Activated CD4-positive, alpha-beta T cell treated with anti-CD3 and anti-CD28 coated beads for 24 hours (primary cell): ENCODE data around the gene GSTO2.

Experiments
- DNase-seq, 2 donors: peaks; one replicate each; pipeline ENCODE4 v3.0.0-alpha.2; 2020; ENCODE audit warnings: low read depth in 2 of 2

Gene GSTO2

DNA sequence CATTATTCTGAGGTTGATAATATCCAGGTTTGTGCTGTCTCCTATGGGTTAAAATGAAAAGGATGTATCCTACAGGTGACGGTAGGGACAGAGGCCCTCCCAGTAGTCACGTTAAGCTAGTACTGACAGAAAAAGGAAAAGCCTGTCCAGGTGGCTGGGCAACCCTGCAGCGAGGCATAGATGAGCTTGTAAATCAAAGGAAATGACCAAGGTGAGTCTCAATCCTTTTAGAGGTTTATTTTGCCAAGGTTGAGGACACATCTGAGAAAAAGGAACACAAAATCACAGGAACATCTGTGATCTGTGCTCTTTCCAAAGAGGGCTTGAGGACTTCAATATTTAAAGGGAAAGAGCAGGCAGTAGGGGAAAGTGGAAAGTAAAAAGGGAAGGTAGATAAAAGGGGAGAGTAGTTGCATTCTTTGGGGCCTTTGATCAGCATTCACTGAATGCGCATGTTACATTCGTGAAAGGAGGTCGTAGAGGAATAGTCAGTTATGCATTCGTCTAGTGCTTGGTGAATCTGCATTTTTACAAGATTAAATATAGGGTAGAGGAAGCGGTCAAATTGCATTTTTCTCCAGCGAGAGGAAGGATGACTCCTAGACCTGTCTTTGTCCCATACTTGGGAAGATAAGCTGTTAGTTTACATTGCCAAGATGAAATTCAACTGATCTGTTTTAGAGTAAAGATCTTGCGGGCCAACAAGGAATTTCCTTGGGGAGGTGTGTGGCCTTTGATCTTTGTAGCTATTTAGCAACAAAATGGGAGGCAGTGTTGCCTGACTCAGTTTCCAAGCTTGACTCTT lies 15.2 kb upstream of the GSTO2 start:
- DNase-seq, result no peak

DNA sequence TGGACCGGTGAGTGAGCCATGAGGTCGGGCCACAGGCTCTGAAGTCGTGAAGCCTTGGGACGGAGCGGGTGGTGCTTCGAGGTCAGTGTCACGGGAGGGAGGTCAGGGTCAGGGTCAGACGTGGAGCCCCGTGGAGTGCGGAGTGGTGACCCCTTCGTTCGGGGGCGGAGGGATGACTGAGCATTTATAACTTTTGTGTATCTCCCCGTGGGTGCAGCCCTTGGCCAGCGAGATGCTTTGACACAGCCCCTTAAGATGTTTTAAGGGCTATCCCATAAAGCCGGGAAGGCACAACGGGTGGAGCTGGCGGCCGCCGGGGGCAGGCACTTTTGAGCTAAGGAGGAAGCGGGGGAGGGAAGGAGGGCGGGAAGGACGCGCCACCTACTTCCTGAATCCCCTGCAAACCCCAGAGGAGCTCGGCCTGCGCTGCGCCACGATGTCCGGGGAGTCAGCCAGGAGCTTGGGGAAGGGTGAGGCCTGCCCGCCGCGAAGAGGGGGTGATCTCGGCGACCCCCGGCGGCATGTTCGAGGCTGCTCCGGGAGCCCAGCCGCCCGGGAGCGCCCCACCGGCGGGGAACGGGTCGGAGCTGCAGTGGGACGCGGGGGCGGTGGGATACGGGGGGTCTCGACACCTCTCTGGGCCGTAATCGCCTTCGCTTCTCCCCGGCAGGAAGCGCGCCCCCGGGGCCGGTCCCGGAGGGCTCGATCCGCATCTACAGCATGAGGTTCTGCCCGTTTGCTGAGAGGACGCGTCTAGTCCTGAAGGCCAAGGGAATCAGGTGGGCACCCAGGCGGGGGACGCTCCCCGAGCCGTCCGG lies 14.3 kb upstream of the GSTO2 start, which contains the start of gene GSTO1:
Gene GSTO1, plus strand, starts transcription at position 400 of the 818 bp plus-strand sequence. Its CDS starts 37 bp downstream, at position 437.
- peak in 1 of 2 donors; percentile 47 for DNase-seq

DNA sequence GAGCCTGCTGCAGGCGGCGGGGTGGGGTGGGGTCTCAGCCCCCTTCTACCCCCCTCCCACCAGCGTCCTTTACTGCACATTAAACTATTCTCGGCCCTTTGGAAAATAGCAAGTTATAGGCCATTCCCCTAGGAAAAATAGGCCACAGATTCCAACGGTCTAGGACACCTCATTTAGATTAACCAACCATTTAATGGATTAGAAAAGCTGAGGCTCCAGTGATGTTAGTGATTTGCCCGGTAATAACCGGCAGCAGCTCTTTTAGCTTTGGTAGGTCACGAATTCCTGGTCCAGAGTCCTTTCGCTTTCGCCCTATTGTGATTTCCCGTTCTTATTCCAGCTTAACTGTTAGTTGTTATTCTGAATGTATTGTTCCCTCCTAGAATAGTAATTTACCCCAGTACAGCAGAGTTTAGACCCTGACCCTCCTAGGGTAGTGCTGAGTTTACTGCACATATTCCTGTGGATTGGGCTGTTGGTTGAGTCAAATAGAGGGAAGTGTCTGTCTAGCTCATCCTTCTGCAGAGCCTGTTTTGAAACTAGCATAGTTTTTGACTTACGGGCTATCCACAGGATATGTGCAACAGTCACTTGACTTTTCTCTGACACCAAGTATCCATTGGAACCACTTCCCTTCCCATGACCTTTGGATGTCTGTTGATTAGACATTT lies 13.5 kb upstream of the GSTO2 start:
- no peak for DNase-seq

DNA sequence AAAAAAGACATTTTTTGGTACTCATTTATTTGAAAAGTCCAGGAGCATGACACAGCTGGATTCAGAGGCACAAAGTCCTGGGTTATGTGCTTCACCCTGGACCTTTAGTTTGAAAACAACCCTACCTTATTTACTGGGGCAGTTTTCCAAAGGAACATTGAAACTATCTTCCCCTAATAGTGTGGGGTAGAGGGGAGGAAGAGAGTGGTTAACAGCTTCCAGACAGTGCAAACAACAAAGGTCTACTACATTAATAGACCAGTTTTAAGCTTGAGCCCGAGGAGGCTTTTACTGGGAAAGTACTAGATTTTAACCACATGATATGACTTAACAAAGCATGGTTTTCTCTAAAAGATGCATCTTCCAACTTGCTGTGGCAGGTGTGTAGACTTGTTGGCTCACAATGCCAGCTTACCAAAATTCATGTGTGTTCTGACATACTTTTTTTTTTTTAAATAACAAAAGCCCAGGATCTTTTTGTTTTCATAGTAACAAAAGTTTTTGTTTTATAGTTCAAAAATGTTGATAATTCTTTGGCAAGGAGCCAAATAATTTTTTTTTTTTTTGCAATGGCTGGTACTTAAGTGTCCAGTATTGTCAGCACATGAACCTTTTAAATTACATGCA lies 12.5 kb upstream of the GSTO2 start:
- no peak for DNase-seq

DNA sequence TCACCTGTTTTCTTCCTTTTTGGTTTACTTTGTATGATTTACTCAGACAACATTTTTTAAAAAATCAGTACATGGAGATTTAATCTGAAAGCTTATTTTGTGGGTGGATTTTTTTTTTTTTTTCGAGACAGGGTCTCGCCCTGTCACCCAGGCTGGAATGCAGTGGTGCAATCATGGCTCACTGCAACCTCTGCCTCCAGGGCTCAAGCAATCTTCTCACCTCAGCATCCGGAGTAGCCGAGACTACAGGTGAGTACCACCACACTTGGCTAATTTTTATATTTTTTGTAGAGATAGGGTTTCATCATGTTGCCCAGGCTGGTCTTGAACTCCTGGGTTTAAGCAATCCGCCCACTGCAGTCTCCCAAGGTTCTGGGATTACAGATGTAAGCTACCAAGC lies 11.7 kb upstream of the GSTO2 start:
- DNase-seq, result no peak

DNA sequence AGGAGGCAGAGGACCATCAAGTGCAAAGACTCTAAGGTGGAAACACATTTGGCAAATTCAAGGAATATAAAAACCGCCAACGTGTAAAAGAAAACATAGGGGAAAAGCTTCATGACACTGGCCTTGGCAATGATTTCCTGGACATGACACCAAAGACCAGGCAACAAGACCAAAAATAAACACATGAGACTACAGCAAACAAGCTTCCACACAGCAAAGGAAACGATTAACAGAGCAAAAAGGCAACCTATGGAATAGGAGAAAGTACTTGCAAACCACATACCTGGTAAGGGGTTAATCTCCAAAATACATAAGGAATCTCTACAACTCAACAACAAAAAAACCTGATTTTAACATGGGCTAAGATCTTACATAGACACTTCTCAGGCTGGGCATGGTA lies 10.8 kb upstream of the GSTO2 start:
- no peak for DNase-seq

DNA sequence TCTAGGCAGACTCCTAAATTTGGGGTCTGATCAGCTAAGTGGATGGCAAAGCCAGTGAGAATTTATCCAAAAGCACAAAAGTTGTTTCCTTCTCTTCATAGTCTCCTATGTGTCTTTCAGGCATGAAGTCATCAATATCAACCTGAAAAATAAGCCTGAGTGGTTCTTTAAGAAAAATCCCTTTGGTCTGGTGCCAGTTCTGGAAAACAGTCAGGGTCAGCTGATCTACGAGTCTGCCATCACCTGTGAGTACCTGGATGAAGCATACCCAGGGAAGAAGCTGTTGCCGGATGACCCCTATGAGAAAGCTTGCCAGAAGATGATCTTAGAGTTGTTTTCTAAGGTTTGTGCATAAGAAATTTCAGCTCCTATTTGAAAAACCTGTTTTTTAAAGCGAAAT lies 9.5 kb upstream of the GSTO2 start:
- DNase-seq, result no peak

DNA sequence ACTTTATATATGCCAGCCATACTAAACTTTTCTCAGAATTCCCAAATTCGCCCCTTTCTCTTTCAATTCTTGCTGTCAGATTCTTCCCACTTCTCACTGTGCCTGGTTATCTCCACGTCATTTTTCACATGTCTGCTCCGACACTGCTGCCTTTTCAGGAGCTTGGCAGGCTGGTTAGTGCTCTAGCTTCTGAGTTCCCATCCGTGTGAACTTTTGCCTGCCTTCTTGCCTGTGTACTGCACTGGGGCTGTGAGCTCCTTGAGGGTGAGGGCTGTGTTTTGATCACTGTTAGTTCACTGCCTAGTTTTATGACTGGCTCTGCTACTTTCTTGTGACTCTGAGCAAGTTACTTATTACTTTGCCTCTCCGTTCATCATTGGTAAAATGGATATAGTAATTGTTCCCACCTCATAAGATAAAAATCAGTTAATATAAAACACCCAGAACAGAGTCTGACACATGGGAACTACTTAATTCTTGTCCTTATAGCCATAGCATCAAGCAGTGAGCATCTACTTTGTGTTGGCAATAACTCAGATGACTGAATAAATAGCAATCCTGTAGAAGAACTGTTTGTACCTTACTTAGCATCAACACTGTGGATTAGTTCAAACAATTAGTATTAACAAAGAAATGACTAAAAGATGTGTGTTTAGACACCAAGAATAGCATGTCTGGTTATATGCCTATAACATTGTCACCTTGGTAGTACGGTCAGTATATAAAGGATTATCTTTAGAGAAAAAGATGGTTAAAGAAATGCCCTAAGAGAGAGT lies 8.8 kb upstream of the GSTO2 start:
- no peak for DNase-seq

DNA sequence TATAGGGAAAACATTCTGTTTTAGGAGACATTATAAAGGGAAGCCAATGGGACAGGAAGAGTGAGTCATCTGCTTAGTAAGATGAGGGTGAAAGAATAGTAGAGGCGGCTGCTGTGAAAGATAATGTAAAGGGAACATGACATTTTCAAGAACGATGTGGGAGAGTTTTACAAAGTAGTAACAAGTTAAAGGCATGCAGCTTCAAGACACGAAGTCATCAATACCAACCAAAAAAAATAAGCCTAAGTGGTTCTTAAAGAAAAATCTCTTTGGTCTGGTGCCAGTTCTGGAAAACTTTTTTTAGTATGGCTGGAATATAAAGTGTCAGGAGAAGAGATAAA lies 8.2 kb upstream of the GSTO2 start:
- DNase-seq, result no peak

DNA sequence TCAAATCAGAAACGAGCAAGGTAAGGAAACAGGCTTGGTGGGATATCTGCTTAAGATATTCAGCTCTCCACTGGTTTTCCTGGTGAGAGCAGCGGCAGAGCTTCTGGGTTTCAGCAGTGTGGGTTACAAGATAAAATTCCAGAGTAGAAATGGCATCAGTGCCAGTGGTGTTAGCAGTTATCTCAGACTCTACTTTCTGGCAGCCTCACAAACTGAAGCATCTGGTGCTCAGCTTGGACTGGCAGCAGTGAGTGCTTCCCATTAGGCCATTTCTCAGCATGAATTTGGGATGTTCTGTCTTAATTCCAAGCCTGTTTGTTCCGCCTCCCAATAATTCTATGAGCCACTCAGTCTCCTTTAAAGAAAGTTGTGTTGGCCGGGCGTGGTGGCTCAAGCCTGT lies 6.9 kb upstream of the GSTO2 start:
- DNase-seq, result no peak

DNA sequence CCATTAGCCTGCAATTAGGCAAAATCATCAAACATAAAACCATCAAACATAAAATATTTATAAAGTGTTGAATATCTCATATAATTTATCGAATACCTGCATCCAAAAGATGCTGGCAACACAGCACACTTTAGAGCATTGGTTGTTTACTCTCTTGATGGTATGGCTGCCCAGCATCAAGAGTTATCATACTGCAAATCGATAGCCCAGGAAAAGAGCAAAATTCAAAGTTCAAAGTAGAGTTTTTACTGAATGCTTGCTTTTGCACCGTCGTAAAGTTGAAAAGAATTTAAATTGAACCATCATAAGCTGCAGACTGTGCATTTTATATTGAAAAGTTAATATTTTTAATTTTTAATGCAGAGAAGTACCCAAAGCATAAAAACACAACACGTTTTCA lies 4.2 kb upstream of the GSTO2 start:
- no peak for DNase-seq

DNA sequence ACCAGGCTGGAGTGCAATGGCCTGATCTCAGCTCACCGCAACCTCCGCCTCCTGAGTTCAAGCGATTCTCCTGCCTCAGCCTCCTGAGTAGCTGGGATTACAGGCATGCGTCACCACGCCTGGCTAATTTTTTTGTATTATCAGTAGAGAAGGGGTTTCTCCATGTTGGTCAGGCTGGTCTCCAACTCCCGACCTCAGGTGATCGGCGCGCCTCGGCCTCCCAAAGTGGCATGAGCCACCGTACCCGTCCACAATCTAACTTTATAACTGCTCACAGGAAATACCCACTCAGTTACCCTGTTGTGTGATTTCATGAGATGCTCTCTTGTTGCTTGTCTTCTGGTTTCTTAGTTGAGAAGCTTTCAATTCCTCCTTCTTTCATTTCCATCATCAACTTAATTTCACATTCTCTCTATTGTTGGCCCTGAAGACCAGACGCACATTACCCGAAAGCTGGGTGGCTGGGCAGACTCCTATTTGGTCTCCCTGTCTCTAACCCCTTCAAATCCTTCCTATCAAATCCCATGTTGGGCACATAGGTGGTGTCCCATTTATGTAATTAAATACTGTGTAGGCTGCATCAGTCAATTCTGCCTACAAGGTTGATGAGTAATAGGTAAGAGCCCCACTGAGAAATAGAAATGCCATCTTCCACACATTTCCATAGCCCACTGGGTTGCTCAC lies 1.1 kb upstream of the GSTO2 start:
- peak in 1 of 2 donors; percentile 24 for DNase-seq

DNA sequence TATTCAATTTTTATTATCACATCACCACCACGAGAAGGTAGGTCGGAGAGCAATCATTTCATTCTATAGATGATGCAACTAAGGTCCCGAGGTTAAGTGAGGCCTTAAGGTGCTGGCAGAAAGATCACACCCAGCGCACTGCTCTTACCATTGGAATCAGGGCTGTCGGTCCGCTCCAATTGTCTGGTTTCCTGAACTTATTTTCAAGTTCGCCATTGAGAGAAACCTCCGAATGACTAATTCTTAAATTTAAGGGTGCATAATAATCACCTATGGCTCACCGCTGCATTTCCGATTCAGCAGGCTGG lies 625 bp upstream of the GSTO2 start:
- DNase-seq, result no peak

DNA sequence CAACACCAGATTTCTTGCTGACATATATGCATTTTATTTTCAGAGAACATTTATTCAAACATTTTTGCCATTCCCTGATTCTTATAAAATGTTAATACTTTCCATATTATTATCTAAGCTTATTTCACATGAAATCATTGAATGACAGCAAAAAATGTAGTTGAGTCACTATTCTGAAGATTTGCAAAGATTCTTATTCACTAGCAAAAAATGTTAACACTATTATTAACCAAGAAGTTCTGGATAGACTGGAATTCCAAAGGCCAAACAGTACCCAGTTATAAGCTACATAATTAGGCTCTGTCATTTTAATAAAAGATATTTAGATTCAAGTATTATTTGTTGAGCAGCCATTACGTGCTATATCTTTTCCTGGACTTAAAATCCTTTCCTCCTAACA lies 4.3 kb downstream of the GSTO2 start:
- DNase-seq, result no peak

DNA sequence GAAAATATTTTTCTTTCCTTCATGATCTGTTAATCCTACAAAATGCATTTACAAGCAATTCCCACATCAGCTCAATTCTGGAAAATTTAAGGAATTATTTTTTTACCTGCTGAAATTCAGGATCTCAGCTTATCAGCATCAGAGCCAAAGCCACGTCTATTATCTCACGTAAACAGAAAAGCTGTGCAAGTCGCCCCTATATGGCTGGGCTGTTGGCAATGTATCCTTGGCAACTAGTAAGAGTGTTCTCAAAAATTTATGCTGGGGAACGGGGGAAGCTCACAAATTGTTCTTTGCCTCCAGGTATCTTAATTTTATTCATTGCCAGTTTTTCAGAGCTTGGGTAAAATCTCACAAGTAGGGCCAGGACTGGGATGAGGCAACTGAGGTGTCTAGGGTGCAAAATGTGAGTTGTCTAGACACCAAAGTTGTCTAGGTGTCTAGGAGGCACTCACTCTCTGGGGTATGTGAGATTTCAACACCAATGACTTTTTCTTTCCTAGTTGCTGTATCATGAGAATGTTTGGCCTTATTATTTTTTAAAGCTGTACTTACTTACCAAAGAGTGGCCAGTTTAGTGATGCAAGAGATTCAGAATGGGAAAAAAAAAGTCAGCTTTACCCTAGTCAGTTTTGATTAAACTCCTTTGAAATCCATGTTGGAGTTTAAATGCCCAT lies 5.1 kb downstream of the GSTO2 start:
- no peak for DNase-seq

DNA sequence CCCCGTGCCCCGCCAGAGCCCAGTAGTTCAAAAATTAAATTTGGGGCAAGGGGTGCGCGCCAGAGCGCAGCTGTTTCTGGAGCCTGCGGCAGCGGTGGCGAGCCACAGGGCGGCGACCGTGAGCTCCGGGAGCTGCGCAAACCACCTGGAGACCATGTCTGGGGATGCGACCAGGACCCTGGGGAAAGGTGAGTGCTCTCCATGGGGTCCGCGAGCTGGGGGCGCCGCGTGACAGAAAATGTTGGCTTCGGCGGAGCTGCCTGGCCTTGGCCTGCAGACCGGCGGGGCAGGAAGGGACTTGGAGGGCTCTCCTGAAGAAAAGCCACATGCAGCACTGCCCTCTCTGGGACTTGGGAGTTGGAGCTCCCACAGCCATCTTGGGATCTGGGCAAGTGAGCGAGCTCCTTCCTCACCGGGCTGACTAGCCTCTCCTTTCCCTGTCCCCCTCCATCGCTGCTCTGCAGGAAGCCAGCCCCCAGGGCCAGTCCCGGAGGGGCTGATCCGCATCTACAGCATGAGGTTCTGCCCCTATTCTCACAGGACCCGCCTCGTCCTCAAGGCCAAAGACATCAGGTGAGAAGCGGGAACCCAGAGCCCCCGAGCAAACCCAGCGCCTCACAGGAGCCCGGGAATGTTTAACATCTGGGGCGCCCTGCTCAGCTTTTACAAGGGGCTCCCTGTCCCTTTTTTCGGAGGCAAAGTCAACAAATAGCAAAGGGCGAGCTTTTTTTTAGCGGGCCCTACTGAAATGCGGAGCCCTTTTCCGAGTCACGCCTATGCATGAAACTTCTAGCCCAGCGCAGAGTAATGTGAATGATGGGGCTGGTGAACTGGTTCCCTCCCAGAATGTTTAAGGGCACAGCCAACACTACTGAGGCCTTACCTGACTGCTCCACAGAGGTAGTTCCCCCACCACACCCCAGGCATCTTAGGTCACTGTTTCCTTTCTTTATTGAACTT lies 6.1 kb downstream of the GSTO2 start:
- DNase-seq, result peak in 1 of 2 donors; percentile 41

DNA sequence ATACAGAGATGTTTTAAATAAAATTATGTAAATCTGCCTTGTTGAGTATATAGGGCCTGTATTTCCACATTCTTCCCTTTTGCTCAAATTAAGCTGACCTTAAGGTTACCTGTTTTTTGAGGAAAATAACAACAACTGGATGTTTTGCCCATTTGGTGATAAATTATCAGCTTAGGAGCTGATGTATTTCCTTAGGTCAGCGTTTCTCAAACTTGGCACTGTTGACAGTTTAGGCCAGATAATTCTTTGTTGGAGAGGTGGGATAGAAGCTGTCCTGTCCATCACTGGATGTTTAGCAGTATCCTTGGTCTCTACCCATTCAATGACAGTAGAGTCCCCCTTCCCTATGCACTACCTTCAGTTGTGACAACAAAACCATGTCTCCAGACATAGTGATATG lies 7.2 kb downstream of the GSTO2 start:
- no peak for DNase-seq

DNA sequence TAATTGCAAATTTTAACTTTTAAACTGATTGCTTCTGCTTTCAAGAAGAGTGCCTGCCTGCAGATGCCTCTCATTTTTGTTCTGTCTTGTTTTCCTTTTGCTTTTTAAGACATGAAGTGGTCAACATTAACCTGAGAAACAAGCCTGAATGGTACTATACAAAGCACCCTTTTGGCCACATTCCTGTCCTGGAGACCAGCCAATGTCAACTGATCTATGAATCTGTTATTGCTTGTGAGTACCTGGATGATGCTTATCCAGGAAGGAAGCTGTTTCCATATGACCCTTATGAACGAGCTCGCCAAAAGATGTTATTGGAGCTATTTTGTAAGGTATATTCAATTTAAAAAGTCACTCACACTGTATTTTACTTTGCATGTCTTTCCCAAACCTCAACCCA lies 8.8 kb downstream of the GSTO2 start:
- DNase-seq, result no peak

DNA sequence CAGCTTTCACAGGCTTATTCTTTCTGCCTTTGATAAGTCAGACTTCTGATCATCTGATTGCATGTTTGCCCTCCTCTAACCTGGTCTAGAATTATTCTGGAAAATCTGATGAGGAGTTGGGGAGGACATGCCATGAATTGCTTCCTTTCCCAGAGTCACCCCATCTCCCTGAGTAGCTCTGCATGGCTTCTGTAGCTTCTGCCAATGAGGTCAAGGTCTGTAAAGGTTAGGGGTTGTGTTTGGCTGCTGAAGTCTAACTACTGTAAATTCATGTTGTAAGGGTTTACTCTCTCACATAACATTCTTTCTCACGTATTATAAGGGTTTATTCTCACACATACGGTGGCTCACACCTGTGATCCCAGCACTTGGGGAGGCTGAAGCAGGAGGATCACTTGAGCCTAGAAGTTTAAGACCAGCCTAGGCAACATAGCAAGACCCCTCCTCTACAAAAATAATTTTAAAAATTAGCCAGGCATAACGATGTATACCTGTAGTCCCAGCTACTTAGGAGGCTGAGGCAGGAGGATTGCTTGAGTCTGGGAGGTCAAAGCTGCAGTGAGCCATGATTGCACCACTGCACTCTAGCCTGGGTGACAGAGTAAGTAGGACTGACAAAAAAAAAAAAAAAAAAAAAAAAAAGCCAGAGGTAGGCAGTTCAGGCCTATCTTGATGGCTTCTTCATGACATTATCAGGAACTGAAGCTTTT lies 10.7 kb downstream of the GSTO2 start:
- DNase-seq, result no peak
